LNCaP clone FGC (cell line): ENCODE measurements around the gene PPY.
"Not testable (repeated sequence)": the region's sequence is repeated elsewhere in the genome, so short reads cannot be mapped to it uniquely, and the experiment has no call there.

Experiments
- DNase-seq: peaks from one replicate; pipeline ENCODE4 v3.0.0-alpha.2; 2011; ENCODE audit warnings: low read depth
- H3K4me3 ChIP-seq: 2 replicates; pipeline ENCODE4 v1.5.1; 2011; ENCODE audit warnings: mild to moderate bottlenecking, low read depth, low read length, control low read depth
- TF ChIP-seq, protein P1 (sequence below): IDR thresholded peaks from 2 replicates; pipeline ENCODE4 v1.5.1; 2012; ENCODE audit warnings: mild to moderate bottlenecking; ENCODE audit not compliant: control insufficient read depth, insufficient read depth; ENCODE audit errors: extremely low read depth

The PPY gene

DNA sequence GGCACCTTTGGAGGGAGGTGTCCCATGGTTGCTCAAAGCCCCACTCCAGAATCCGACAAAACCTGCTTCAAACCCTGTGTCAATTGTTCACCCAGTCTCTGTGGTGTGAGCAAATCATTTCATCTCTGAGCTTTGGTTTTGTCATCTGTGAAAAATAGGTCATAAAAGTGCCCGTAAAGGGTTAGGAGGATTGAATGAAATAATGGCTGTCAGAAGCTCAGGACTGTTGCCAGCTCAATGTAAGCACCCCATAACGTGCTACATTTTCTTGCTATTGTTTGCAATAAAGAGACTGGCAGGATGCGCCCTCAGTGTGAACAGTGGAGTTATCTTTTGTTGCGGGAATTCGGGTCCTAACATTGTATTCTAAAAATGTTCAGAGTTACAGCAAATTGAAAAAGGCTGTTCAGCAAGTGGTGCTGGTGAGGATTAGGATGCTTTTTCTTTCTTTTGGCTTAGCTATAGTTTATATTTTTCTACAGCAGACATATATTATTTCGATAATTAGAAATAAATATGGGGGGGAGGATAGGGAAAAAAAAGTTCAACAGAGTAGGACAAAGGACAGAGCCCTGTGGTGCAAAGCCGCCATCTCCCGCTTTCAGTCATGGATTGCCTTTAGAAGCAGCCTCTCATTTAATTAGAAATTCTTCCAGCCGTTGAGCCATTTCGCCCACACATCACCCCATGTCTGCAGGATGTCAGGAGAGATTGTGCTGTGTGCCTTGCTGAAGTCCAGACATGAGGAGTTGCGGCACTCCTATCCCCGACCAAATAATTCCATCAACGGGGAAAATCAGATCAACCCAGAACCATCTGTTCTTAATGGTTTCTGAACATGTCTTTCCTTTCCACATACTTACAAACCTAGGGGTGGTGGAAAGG is 32.3 kb upstream of the PPY start:
- no peak overlapping the region for H3K4me3 ChIP-seq
- DNase-seq, result no peak
- TF ChIP-seq, protein P1, sequence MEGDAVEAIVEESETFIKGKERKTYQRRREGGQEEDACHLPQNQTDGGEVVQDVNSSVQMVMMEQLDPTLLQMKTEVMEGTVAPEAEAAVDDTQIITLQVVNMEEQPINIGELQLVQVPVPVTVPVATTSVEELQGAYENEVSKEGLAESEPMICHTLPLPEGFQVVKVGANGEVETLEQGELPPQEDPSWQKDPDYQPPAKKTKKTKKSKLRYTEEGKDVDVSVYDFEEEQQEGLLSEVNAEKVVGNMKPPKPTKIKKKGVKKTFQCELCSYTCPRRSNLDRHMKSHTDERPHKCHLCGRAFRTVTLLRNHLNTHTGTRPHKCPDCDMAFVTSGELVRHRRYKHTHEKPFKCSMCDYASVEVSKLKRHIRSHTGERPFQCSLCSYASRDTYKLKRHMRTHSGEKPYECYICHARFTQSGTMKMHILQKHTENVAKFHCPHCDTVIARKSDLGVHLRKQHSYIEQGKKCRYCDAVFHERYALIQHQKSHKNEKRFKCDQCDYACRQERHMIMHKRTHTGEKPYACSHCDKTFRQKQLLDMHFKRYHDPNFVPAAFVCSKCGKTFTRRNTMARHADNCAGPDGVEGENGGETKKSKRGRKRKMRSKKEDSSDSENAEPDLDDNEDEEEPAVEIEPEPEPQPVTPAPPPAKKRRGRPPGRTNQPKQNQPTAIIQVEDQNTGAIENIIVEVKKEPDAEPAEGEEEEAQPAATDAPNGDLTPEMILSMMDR, result no peak

DNA sequence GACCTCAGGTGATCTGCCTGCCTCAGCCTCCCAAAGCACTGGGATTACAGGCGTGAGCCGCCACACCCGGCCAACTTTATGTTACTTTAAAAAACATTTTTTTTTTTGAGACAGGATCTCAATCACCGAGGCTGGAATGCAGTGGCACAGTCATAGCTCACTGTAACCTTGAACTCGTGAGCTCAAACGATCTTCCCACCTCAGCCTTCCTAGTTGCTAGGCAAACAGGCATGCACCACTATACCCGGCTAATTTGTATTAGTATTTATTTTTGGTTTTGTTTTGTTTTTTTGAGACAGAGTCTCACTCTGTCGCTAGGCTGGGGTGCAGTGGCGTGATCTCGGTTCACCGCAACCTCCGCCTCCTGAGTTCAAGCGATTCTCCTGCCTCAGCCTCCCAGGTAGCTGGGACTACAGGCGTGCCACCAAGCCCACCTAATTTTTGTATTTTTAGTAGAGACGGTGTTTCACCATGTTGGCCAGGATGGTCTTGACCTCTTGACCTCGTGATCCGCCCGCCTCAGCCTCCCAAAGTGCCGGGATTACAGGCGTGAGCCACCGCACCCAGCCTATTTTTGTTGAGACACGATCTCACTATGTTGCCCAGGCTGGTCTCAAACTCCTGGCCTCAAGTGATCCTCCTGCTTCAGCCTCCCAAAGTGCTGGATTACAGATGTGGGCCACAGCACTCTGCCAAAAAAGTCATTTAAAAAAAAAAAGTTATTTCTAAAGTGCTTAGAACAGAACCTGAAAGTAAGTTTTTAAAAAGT is 30.4 kb upstream of the PPY start:
- not testable (repeated sequence) for H3K4me3 ChIP-seq, DNase-seq

DNA sequence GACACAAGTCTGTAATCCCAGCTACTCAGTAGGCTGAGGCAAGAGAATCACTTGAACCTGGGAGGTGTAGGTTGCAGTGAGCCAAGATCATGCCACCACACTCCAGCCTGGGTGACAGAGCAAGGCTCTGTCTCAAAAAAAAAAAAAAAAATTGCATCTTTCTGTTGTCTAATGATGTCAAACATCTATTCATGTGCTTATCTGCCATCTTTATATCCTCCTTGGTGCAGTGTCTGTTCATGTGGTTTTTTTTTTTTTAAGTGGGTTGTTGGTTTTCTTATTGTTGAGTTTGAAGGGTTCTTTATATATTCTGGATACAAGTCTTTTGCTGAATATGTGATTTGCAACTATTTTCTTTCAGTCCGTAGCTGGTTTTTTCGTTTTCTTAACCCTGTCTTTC is 29.2 kb upstream of the PPY start:
- DNase-seq, H3K4me3 ChIP-seq: not testable (repeated sequence)

- TF ChIP-seq, protein P1, result no peak
- no peak for DNase-seq
Measured at GRCh38 chr17:43970366-43970765, 28.1 kb upstream of the PPY start.

DNA sequence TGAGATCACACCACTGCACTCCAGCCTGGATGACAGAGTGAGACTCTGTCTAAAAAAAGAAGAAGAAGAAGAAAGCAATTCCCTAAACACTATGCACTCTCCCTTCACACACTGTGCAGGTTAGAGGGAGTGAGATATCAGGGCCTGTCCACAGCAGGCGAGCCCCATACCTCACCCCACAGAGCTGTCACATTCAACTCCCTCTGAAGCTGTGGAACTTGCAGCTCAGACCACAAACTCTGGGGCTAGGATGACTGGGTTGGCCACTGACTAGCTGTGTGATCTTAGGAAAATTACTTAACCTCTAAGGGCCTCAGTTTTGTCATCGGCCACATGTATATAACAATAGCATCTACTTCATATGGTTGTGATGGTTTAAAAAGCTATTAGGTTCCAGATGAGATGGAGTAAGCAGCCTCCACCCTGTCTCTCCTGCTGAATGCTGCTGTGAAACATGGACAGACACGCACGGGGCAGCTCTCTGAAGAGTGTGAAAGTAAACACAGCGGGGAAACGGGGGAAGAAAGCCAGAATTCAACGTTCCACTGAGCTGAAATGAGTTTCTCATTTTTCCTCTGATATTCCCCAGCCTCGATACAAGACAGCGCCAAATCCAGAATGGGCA is 25.1 kb upstream of the PPY start:
- no peak overlapping the region for H3K4me3 ChIP-seq
- TF ChIP-seq, protein P1, result no peak
- no peak for DNase-seq

More at GRCh38 chr17:43970366-43970765, 28.1 kb upstream of the PPY start:
- H3K4me3 ChIP-seq, result no peak overlapping the region

DNA sequence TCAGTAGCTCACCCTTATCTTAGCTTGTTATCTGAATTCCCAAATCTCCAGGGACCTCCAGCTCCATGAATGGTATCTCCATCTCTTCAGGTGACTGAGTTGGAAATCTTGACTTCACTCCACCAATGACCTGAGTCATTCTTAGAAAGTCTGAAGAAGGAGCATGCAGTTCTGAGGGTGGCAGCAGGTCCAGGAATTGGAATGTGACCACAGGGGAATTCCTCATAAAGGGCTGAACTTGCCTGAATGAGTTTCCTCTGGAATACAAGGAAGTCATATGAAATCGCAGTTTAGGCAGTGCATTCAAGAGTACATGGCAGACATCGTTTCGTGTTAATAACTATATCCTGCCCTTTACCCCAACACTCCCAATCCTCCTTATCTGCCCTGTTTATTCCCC is 24.0 kb upstream of the PPY start:
- no peak for DNase-seq
- TF ChIP-seq, protein P1, result no peak
- no peak overlapping the region for H3K4me3 ChIP-seq

- TF ChIP-seq, protein P1, result no peak
- H3K4me3 ChIP-seq, result no peak overlapping the region
- no peak for DNase-seq
Measured at GRCh38 chr17:43962479-43962878, 20.2 kb upstream of the PPY start.
